ENCODE data around the gene ADCK1.
"Not testable (repeated sequence)": the region's sequence is repeated elsewhere in the genome, so short reads cannot be mapped to it uniquely, and the experiment has no call there.

Gene ADCK1

DNA sequence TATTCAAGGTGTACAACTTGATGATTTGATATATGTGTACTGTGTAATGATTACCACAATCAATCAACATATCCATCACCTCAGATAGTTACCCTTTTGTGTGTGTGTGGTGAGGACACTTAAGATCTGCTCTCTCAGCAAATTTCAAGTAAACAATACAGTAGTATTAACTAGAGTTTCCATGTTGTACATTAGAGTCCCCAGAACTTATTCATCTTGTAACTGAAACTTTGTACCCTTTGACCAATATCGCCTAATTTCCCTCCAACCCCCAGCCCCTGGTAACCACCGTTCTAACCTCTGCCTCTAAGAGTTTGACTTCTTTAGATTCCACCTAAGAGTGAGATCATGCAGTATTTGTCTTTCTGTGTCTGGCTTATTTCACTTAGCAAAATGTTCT lies 12.1 kb downstream of the ADCK1 start:
- DNase-seq, result no peak

- not testable (repeated sequence) for DNase-seq
These were observed 12.8 kb downstream of the ADCK1 start for GRCh38 chr14:77812682-77813081.

DNA sequence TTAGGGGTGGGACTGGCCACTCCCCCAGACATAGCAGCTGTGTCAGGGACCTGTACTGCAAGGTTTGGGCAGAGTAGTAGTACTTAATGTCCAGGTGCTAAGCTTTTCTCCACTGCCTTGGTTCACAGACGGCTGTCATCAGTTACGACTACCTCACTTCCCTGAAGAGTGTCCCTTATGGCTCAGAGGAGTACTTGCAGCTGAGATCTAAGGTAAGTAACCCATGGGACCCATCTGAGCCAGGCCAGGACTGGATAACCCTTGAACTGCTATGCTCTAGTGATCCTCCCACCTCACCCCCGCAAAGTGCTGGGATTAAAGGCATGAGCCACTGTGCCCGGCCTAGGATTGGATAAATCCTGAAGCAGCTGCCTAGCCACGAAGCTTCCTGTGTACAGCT lies 22.4 kb downstream of the ADCK1 start:
- DNase-seq, result no peak

DNA sequence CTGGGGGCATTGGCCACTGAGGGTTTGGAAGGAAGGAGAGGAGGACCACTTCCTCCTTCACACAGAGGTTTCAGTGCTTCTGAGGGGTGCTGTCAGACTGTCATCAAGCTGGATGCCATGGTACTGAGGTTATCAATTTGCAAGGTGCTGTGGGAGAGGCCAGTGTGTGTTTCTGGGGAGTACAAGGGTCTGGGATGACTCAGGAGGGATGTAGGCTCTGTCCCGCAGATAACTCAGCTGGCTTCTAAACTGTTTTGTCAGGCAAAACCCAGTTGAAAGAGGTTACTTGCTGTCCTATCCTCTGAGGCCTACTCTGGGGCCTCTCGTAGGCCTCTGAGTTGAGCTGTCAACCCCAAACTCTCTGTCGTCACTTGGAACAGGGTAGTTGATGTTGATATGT lies 22.8 kb downstream of the ADCK1 start:
- no peak for DNase-seq

DNA sequence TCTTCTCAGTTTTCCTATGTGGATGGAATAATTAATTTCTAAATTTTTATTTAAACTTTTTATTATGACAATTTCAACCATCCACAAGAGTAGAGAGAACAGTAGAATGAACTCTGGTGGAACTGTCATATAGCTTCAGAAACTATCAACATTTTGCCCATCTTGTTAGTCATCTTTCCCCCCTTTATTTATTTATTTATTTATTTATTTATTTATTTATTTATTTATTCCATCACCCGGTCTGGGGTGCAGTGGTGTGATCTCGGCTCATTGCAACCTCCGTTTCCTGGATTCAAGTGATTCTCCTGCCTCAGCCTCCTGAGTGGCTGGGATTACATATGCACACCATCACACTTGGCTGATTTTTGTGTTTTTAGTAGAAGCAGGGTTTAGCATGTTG lies 23.5 kb downstream of the ADCK1 start:
- no peak for DNase-seq

GRCh38 chr14:77825895-77826519 lies 26.1 kb downstream of the ADCK1 start:
- no peak for DNase-seq

DNA sequence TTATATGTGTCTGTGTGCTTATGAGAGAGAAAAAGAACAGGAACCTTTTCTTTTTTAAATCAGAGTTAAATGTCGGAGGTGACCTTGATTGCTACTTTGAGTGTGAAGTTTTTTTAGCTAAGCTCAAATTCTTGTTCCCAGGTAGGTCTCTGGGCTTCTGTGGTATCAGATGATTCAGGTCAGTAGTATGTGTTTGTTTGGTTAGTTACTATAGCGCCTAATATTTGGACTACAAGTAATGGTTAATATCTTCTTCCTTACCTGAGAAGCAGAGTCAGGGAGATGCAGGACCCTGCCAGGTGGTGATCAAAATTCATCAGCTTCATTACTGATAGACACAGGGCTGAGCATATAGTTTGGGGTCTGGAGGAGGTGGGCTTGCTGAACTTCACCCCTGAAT lies 30.8 kb downstream of the ADCK1 start:
- DNase-seq, result no peak

DNA sequence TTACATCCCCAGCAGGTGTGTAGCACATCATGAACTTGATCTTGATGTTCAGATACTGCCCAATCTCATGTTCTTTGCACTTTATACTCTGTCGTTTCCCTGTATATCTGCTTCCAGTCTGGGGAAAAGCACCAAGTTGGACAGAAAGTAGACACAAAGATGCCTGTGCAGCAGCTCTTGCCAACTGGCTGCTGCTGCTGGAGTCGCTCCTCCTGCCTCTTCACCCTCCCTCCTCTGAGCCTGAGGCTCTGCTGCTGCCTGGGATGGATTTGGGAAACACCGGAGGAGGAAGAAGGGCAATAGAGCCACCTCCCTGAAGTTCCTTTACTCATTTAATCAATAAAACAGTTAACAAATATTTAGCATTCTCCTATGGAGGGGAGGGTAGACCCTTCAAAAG lies 32.4 kb downstream of the ADCK1 start:
- DNase-seq, result no peak

GRCh38 chr14:77837926-77838325 lies 38.0 kb downstream of the ADCK1 start:
- no peak for DNase-seq

DNA sequence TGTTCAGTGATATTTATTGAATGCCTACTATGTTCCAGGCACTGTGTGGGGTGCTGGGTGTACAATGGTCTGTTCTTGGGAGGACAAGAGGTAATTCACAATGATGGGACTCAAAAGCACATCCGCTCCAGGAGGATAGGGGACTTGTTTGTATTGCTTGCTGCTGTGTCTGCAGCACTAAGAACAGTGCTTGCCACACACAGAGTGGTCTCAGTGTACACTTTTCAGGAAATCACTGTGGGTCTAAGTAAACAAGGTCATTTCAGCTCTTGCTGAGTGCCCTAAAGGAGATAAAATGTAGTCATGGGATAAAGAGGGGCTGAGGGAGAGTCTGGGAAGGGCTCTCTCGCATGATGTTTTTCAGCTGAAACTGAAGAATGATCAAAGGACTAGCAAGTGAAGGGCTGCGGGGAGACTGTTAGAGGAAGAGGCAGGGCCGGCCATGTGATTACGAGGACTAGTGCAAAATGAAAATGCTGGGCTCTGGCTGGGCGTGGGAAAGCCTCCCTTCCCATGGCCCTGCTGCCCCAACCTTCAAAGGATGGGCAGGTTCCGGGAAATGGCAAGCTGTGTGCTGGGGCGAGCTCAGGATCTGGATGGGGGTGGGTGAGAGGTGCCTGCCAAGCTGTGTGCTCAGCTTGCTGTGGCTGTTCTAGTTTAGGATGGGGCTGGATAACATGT lies 39.1 kb downstream of the ADCK1 start:
- no peak for DNase-seq

- no peak for DNase-seq
These were observed 43.3 kb downstream of the ADCK1 start for GRCh38 chr14:77843195-77843594.

DNA sequence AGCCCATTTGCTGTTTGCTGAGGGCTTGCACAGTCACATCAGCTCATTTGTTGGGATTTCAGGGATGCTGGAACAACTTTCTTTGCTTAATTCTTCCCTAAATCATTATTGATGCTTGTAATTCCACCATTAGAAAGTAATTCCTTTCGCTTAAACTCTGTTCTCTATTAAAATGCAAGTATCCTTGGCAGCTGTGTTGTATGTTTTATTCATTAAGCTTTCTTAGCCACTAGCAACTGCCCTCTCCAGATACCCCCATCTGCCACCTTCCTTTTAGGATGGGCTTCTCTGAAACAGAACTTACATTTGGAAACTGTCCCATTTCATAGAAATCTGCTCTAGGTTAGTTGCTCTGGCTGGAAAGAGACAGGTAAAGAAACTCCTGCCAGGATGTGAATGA lies 43.7 kb downstream of the ADCK1 start:
- DNase-seq, result no peak

DNA sequence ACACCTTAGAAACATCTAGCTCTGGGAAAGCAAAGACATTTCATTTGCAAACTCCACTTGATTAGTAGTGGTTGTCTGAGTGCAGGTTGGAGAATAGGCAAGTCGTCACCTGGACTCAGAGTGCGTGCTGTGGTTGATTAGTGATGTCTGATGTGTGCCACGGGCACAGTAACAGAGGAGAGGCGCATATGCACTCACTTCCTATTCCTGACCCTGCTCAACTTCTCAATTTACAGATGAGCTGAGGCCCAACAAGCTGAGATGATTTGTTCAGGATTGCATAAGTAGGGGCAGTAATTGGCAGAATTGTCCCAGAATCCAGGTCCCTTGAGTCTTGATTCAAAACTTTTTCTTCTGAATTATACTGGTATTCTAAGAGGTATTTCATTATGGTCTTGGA lies 44.9 kb downstream of the ADCK1 start:
- no peak for DNase-seq

- DNase-seq, result no peak
These were observed 48.1 kb downstream of the ADCK1 start for GRCh38 chr14:77848031-77848430.

DNA sequence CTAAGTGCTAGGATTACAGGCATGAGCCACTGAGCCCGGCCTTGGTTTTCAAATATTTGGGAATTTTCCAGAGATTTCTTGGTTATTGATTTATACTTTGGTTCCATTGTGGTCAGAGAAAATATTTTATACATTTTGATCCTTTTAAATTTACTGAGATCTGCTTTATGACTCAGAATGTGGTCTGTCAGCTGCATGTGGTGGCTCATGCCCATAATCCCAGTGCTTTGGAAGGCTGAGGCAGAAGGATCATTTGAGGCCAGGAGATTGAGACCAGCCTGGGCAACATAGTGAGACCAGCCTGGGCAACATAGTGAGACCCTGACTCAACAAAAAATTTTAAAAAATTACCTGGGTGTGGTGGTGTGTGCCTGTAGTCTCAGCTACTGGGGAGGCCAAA lies 49.8 kb downstream of the ADCK1 start:
- DNase-seq, result no peak

- DNase-seq, result no peak
These were observed 54.0 kb downstream of the ADCK1 start for GRCh38 chr14:77853919-77854318.

- no peak for DNase-seq
These were observed 57.0 kb downstream of the ADCK1 start for GRCh38 chr14:77856941-77857340.

DNA sequence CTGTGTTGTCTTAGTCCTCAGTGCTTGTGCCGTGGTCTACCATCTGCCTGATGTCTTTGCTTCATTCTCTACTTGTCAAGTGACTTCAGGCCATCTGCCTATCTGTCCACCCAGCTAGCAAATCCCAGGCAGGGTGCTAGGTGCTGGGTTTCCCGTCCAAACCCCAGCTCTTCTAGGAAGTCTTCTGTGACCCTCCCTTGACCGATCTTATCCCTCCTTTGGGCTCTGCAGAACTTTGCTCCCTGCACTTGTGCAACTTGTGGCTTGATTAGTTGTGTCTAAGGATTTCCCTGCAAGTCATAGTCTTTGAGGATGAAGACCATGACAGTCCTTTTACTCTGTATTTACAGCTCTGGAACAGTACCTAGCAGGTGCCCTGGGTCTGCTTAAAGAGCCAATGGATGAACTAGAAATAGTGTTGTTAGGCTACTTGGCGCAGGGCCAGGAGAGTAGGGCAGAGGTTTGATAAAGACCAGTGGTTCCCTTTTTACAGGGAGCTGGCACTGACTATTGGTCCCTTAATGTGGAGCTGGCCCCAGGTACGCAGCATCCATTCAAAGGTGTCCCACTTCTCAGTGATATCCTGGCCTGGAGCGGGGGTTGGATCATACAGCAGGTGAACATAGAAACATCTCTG lies 60.1 kb downstream of the ADCK1 start:
- no peak for DNase-seq

DNA sequence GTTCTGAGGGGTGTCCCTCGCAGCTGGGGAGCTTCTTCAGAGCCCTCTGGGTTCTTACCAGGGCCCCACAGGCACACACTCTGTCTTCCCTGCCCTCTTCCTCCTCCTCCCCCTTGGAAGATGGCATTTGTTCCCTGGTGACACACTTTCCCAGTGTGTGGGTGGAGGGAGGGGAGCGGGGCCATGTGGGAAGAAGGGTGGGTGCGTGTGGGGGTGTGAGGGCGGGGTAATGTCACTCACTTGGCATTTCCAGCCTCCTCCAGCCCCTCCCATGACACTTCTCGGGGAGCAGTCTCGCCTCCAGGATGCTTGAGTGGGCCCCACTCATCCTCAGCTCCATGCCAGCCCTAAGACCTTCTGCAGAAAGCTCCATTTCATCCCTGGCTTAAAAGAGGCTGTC lies 61.3 kb downstream of the ADCK1 start:
- no peak for DNase-seq

- peak in 1 of 2 experiments; percentile 9 for DNase-seq
These were observed 62.4 kb downstream of the ADCK1 start for GRCh38 chr14:77862154-77862786.

DNA sequence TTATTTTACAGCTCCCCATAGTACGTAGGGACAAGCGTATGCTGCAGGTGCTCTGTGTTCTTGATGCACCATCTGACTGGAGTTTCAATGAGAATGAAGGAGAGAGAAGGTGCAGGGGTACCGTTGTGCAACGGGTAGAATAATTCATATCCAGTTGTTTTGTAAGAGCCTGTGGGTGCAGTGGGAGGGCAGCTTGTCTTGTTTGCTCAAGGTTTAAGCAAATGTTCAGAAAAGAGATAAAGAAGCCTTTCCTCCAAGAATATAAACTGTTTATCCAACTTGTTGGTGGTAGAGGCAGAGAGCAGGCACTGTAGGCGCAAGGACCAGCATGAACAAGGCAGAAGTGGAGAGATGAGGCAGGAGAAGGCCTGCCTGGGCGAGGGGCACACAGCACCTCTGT lies 64.2 kb downstream of the ADCK1 start:
- no peak for DNase-seq

GRCh38 chr14:77864580-77864979 lies 64.7 kb downstream of the ADCK1 start:
- no peak for DNase-seq

DNA sequence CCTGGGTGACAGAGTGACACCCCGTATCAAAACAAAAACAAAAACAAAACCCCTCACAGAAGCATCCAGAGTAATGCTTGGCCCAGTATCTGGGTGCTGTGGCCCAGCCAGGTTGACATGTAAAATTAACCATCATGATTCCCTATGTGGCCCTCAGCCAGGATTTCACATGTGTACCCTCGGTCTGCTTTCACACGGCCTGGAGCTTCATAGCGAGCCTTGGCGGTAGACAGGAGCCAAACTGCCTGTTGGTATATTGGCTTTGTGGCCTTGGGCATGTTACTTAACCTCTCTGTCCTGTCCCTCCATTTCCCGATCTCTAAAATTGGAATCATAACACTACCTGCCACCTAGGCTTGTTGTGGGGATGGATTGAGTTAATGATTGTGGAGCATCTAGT lies 65.5 kb downstream of the ADCK1 start:
- DNase-seq, result no peak

- no peak for DNase-seq
These were observed 67.0 kb downstream of the ADCK1 start for GRCh38 chr14:77866932-77867331.

Data from AML-193 (cell line).